HS-5 (cell line): ENCODE measurements around the gene GTF2H3.
"Not testable (repeated sequence)": the region's sequence is repeated elsewhere in the genome, so short reads cannot be mapped to it uniquely, and the experiment has no call there.

Experiments used
- DNase-seq: peaks from one replicate; pipeline ENCODE4 v3.0.0-alpha.2; 2012; ENCODE audit warnings: low read depth

The GTF2H3 gene

GRCh38 chr12:123633379-123634141, at the start of gene GTF2H3, which contains the start of gene EIF2B1:
Gene GTF2H3, plus strand, starts transcription at chr12:123633829. Its CDS starts 31 bp downstream, at chr12:123633860.
Gene EIF2B1, minus strand, starts transcription at chr12:123633686. Its CDS starts 129 bp downstream, at chr12:123633557.
- peak; percentile 79 for DNase-seq

GRCh38 chr12:123591702-123592481, 41.7 kb upstream of the GTF2H3 start:
- DNase-seq: no peak

- no peak for DNase-seq
Observed at GRCh38 chr12:123595729-123596128, 37.9 kb upstream of the GTF2H3 start.

DNA sequence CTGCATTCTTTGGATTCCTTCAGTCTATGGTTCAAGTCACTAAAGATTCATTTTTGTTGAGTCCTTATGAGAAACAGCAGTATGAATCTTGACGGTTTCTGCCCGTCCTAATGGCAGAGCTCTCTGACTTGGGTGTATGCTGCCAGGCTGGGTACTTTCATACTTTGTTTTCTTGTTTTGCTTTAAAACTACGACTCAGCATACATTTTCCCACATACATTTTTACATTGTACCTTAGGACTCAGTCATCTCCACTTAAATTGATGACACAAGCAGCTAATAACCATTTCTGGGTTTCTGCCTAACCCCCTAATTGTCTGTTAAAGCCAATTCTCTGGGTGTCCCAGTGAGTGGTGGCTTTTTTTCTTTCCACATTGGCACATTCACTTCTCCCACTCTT, 36.5 kb upstream of the GTF2H3 start:
- DNase-seq: no peak

DNA sequence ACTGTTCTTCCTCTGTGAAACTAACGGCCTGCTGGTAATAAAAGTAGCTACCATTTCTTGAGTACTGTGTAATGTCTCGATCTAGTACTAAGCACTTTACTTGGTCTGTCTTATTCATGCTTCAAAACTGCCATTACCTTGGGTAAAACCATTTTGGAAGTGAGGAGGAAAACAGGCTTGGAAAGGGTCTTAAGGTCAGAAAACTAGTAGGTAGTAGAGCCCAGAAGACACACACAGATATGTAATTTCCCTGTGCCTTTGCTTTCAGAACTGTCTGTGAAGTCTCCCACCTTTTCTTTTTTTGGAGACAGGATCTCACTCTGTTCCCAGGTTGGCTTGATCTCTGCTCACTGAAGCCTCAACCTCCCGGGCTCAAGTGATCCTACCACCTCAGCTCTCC, 35.1 kb upstream of the GTF2H3 start:
- DNase-seq: no peak

GRCh38 chr12:123599310-123599709, 34.3 kb upstream of the GTF2H3 start:
- DNase-seq: no peak

DNA sequence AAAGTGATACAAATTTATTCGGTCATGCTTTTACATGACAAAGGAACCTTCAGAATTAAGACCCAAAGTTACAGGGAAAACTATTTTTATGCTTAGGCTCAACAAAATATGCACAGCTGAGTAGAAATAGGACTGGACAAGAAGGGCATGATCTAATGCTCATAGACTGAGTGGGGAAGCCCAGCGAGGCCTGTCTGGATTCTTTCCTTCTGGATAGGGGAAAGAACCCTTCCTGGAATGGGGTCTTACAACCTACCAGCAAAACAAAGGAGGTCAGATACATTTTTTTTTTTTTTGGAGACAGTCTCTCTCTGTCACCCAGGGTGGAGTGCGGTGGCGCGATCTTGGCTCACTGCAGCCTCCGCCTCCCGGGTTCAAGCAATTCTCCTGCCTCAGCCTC, 33.9 kb upstream of the GTF2H3 start:
- DNase-seq: no peak

DNA sequence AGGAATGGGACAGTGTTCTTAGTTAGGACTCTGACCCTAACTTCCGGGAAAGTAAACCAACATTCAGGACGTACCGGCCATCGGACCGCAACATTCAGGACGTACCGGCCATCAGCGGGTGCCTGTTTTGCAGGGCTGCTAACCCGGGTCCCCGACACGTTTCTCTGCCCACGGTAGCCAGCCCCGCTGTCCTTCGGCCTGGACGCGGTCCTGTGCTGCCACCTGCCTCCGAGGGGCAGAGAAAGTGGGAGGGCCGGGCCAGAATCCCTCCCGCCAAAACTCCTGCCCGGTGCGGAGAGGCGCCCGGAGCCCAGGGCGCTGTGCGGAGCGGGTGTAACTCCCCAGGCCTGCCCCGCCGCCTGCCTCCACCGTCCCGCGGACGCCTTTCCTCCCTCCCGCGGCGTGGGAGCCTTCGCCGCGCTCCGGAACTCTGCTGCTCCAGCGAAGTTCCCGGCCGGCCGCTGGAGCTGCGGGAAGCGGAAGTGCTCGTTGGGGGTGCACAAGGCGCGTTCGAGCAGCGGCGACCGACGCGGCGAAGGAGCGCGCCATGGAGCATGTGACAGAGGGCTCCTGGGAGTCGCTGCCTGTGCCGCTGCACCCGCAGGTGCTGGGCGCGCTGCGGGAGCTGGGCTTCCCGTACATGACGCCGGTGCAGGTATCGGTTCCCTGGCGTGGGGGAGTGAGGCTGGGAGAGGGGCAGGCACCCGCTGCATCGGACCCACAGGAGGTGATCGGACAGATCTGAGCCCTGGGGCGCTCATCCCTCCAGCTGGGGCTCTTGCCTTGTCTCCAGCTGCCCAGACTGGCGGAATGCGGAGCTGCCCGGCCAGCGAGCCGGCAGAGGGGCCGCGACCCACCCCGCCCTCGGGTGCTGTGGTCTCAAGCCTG, 31.8 kb upstream of the GTF2H3 start, which contains the start of gene DDX55:
TSS of gene DDX55 (plus strand) at position 498 of the 888 bp plus-strand sequence. CDS start at position 548, 50 bp downstream.
- no peak for DNase-seq

DNA sequence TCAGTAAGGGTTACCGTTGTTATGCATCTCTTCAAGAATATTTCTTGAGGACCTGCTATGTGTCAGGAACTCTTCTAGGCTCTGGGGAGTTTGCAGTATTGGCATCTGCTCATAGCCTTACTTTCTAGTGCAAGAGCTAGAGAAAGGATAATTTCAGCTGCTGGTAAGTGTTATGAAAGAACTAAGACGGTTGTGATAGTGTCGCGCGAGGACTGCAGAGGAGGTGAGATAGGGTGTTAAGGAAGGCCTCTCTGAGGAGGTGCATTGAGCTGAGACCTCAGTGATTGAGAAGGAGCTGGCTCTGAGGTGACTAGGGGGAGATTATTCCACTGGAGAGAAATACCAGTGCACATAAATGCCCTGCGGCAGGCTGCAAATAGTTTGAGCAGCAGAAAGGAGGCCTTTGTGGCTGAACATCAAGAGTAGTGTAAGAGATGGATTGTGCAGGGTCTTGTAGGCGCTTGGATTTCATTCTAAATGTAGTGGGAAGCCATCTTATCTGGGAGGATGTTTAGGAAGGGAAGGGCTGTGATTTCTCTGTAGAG, 30.9 kb upstream of the GTF2H3 start:
- no peak for DNase-seq

GRCh38 chr12:123603495-123603894, 30.1 kb upstream of the GTF2H3 start:
- not testable (repeated sequence) for DNase-seq

GRCh38 chr12:123607756-123608155, 25.9 kb upstream of the GTF2H3 start:
- no peak for DNase-seq

DNA sequence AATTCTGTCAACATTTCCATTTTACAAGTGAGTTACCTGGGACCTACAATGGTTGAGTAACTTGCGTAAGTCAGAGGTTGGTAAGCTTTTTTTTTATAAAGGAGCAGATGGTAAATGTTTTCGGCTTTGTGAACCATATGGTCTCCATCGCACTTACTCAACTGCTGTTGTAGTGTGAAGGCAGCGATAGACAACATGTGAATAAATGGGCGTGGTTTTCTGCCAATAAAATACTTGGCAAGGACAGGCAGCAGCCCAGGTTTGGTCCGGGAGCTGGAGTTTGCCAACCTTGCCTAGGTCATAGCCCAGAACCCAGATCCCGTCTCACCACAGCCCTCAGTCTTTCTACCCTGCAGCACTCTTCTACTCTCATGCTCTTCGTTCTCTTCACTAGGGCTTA, 25.4 kb upstream of the GTF2H3 start:
- no peak for DNase-seq

DNA sequence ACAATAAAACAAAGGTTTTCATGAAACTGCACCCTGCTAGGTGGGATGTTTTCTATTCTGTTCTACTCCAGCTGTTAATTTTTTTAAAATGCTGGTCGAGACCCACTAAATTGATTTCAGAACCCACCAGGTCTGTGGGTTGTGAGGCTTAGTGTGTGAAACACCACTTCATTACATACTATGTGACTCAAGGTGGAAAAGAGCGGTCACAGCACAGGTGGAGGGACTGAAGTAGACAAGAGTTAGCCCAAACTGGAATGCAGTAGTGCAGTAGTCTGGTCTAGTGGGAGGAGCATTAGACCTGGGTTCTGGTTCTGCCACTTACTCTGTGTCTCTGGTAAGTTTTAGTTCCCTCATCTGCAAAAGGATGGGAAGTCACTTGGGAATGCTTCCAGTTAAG, 19.5 kb upstream of the GTF2H3 start:
- DNase-seq: no peak

- peak; percentile 47 for DNase-seq
Observed at GRCh38 chr12:123614531-123614930, 19.1 kb upstream of the GTF2H3 start.

- DNase-seq: no peak
Observed at GRCh38 chr12:123617144-123617543, 16.5 kb upstream of the GTF2H3 start.

- DNase-seq: no peak
Observed at GRCh38 chr12:123617580-123617979, 16.0 kb upstream of the GTF2H3 start.

GRCh38 chr12:123621101-123621500, 12.5 kb upstream of the GTF2H3 start:
- no peak for DNase-seq

GRCh38 chr12:123621619-123622530, 11.8 kb upstream of the GTF2H3 start:
- DNase-seq: no peak

DNA sequence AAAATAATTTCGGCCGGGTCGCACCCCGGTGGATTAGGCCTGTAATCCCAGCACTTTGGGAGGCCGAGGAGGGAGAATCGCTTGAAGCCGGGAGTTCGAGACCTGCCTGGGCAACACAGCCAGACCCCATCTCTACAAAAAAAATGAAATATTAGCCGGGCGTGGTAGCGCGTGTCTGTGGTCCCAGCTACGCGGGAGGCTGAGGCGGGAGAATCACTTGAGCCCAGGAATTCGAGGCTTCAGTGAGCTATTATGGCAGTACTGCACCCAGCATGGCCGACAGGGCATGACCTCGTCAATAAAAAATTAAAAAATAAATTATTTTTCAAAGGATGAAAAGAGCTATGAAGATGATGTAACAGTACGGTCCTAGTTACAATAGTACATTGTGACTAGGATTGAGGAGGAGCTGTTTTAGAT, 523 bp downstream of the GTF2H3 start:
- DNase-seq: no peak

DNA sequence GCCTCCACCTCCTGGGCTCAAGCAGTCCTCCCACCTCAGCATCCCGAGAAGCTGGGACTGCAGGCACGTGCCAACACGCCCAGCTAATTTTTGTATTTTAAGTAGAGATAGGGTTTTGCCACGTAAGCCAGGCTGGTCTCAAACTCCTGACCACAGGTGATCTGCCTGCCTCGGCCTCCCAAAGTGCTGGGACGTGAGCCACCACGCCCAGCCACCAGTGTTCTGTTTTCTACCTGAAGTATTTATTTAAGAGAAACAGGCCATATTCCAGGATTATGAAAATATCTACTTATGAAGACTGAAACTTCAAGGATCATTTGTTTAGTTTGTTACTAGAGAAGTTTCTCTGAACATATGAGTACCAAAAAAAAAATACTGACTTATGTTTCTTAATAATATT, 10.3 kb downstream of the GTF2H3 start:
- no peak for DNase-seq

GRCh38 chr12:123645380-123645779, 11.8 kb downstream of the GTF2H3 start:
- no peak for DNase-seq
